Left lobe of liver (tissue), 2 donors: Measurements from ENCODE around the gene CEMIP. TPM values are rescaled to one million over a fixed set of nuclear protein-coding genes. Genes with fewer than 3 reads are reported as not detected.

Experiments
- ATAC-seq: fragments of 200-7000 bp; cut with Tn5 transposase; one replicate; pipeline ENCODE4 v1.9.1; 2020; ENCODE audit warnings: mild to moderate bottlenecking, moderate library complexity
- DNase-seq: peaks from one replicate; pipeline ENCODE4 v3.0.0-alpha.2; 2020; ENCODE audit warnings: low spot score
- total RNA-seq: library from RNA; stranded (reverse); gene quantifications from one replicate; pipeline ENCODE4 v1.2.1, GENCODE V29; 2021
- donor health status: DM: no; HTN: no; CAD: no; lungs with moderate emphysema.
- donor health status: DM: no; HTN: yes; CAD: no.

The CEMIP gene
- total RNA-seq, 1 donor from 2014 or later, result 0.50 TPM

DNA sequence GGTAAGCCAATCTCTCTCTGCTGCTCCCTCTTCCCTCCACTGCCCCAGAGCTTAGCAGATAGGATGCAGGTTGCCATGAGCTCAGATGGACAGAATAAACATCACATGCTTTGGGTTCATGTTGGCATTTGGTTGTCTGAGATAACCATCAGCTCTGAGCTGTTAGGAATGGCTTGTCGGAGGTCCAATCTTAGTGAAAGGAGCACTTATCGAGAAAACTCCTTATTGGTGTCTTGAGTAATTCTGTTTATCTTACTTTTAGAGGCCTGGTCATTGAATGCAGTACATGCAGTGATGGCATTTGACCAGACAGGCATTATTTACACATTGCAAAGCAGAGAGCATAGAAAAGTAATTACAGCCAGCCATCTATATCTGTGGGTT is 99.7 kb downstream of the CEMIP start:
- DNase-seq, result no peak
- ATAC-seq, result no peak

DNA sequence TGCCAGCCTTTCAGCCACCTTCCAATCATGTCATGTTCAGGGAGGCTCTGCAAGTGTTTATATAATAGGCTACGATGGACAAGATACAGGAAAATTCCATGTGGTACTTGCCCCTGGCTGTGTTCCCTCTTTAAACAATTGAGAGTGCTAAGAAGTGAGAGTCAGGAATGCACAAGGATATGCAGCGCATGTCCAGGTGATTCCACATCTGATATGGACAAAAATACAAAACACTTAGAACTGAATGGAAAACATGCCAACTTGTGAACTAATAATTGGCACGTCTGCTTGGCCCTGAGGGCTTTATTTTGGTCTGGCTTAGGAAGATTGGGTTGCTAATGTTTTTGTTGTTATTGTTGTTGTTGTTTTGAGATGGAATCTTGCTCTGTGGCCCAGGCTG is 100.9 kb downstream of the CEMIP start:
- no peak for ATAC-seq

DNA sequence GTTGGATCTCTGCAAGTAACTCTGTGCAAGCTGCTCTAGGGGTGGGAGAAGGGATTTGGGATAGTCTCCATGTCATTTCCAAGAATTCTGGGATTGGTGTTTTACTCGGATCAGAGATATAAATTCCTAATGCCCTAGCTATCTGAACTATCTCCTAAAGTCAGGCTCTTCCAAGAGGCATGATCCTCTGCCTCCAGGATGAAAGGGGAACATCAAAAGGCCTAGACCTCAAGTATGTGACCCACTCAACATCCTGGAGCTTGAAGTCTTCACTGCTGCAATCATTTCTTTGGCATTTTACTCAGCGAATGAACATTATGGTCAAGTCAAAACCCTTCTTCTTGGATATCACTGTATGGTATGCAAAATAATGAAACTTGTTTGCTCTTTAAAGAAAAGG is 104.5 kb downstream of the CEMIP start:
- DNase-seq (no peak), ATAC-seq (no peak)

More for the DNA sequence above, 100.9 kb downstream of the CEMIP start:
- no peak for DNase-seq

DNA sequence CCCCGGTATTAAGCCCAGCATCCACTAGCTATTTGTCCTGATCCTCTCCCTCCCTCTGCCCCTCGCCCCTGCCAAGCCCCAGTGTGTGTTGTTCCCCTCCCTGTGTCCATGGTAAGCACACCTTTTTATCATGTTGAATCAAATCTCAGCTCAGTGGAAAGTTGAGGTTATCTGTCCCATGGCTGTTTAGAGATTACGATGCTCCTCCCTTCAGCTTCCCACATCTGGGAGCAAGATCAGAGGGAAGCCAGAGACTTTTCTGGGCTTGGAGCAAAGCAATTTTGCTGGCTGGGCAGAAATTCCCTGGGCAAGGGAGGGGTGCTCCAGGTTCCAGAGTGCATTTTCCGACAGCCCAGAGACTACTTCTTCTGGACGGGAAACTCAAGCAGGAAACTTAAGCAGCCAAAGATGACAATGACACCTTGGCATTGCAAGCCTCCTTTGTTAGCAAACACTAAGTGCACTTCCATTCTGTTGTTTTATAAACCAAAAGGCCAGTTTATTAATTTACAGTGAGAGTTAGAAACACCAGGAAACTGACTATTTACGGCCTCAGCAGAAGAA is 105.9 kb downstream of the CEMIP start:
- DNase-seq (no peak), ATAC-seq (no peak)

DNA sequence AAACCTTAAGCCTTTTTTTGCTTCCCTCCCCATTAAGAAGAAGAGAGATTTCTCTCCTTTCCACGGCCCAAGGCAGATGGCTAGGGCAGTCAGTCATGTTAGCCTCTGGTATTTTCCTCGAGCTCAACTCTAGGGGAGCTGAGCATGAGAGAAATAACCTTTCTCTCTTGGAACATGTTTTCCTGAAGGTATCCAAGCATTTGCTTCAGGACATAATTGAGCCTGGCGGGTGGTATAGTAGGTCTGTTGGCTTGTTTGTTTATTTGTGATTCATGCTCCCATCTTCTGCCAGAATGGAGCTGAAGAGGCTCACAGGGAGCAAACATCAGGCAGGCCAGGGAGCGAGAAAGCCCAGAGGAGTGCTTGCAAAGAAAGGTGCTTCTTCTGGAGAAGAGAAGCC is 108.0 kb downstream of the CEMIP start:
- no peak for ATAC-seq
- DNase-seq, result no peak

DNA sequence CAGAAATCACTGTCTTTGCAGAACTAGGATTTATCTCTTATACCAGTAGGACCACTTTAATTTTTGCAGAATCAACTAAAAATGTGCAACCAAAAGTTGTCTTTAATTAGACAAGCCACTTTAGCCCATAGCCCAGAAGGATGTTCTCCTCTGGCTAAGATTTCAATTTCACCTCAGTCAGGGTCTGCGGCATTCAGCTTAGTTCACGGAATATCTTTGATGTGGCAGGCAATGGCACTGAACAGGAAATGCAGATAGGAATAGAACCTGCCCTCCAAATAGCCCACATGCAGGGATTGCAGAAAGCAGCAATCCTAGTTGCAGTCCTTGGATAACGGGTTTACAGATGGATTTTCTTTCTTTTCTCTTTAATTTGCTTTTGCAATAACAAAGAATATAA is 109.7 kb downstream of the CEMIP start:
- ATAC-seq, result no peak
- DNase-seq, result no peak

DNA sequence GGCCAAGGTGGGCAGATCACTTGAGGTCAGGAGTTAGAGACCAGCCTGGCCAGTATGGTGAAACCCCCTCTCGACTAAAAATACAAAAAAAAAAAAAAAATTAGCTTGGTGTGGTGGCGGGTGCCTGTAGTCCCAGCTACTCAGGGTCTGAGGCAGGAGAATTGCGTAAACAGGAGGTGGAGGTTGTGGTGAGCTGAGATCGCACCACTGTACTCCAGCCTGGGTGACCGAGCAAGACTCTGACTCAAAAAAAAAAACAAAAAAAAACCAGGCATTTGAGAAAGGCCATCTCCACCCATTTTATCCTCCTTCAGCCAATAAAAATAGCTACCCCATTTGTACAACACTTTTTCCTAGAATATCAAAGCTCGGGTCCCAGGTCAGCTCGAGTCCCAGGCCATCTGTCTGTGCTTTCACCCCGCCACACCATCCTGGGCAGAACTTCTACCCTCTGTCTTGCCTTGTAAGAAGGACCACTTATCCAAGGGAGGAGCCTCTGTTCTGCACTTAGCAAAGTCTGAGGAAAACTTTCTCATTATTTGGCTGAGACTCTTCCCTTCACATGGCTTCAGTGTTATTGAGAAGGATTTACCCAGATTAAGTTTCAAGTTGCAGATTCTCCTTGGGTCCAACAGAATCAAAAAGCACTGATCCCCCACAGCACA is 111.3 kb downstream of the CEMIP start:
- DNase-seq, result no peak
- ATAC-seq, result no peak

DNA sequence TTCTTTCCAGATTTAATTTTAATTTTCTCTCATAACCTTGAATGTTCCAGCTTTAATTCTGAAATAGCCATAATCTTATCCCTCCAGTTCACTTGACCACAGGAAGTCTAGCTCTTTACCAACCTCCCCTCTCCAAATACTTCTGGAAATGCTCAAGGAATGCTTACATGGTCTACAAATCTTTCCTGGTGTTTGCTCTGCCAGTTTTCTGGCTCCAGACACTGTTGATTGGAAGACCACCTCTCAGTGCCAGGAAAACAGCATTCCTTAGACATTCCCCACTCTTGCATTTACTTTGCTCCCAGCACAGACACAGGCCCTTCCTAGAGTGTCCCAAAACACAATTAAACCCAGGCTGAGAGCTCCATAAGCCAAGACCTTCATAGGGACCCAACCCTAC is 111.8 kb downstream of the CEMIP start:
- ATAC-seq, result no peak
- no peak for DNase-seq

DNA sequence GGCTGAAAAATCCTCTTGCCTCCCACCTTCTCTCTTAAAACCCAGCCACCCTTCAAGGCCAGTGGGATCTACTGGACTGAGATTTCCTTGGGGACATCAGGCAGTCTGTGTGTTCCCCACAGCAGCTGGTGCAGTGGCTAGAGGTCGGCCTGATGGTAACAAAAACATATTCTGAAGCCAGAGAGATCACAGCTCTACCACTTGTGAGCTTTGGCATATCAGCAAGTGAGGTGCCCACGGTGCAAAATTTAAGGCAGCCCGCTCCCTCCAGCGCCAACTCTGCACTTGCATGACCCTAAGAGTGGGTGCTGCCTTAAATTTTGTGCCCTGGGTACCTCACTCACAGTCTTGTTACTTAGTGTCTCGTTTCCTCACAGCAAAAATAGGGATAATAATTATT is 113.2 kb downstream of the CEMIP start:
- no peak for ATAC-seq
- no peak for DNase-seq

DNA sequence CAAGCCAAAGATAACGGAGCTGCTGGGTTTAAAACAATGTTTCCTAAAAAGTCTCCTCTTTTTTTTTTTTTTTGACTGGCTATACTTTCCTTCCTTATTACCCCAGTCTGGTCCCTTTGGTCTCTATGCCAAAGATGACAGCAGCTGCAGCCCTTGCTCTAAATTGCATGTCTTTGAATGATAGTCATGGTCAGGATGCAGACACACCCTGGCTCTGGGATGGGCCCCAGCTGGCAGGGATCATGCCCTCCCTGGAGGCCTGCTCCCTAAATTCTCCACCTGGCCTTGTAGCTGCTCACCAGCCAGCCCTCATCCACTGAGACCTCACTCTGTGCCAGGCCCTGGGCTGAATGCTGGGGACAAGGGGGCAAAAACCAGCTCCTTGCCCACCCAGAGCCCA is 114.6 kb downstream of the CEMIP start:
- DNase-seq (no peak), ATAC-seq (no peak)

DNA sequence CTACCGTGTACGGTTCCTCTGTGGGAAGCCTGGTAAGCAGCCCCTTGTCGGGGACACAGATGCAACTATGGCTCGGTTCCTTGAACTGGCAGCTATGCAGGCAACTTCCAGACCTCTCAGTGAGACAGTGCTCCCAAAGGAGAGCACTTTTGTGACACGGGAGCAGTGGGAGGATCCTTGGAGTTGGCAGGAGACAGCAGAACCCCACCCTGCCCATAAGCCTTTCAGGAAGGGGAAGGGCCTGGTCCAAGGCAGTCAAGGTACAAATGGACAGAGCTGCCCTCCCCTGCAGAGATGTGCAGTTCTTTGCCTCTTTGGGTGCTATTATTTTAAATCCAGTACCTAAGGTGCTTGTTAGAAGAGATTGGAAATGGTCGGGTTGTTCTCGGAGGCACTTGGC is 115.9 kb downstream of the CEMIP start:
- no peak for ATAC-seq
- no peak for DNase-seq

DNA sequence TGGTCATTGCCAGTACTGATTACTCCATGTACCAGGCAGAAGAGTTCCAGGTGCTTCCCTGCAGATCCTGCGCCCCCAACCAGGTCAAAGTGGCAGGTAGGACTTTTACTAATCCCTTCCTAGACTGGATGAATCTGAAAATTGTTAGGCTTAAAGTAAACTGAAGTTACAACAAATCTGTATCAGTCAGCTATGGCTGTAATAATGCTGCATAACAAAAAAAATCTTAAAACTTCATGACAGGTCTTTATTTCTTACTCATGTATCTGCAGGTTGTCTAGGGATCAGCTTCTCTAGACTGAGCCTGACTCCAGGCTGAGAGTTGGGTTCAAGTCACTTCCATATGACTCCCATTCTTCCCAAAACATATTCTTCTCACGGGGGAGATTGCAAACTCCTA is 116.8 kb downstream of the CEMIP start:
- ATAC-seq, result no peak
- DNase-seq, result no peak

DNA sequence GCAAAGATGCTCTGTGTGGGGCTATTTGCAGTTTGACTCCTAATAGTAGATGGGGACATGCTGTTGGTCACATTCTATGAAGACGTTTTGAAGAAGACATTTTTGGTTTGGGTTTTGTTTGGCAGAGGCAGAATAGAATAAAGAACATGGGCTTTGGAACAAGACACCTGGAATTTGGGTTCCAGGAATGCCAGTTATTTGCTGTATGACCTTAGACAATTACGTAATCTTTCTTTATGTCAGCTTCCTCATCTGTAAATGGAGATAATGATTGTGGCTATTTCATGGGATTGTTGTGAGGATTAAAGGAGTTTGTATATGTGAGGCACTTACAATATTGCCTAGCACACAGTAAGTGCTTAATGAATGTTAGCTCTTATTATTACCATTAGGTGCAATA is 118.9 kb downstream of the CEMIP start:
- ATAC-seq (no peak), DNase-seq (no peak)

DNA sequence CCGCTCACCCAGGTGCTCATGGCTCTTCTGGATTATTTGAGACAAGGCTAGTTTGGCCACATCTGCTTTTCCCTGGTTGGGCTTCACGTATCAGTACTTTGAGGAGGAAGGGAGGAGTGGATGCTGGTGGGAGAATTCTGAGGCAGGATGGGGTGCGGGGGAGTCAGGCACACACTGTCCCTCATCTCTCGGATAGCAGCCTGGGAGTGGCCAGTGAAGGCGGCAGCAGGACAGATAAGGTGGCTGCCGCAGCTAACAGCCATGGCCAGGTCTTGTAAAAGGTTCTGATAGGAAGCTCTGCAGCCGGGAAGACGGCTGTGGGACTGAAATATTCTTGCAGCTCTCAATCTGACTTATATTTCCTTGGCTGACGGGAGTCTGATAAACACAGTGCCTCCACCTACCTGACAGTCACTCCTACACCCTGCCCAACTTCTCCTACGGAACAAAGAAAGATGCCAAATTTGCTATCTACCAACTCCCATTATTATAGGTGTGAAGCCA is 123.2 kb downstream of the CEMIP start:
- ATAC-seq (peak; percentile 28), DNase-seq (no peak)

DNA sequence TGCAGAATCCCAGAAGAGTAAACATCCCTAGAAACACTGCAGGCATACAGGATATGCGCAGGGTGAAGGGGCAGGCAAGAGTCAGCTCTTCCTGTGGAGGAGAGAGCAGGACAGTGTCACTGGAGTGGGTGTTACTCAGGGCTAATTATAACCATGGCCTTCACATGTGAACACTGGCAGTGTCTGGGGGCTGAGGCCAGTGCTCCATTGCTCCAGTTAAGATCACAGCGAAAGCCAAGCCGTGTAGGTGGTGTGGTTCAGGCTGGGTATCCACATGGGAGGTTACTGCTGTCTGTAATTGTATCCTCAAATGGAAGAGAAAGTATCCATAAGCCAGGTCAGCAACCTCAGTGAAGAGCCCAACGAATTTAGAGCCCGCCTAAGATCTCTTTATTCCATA is 125.8 kb downstream of the CEMIP start:
- ATAC-seq, result peak; percentile 76
- no peak for DNase-seq

DNA sequence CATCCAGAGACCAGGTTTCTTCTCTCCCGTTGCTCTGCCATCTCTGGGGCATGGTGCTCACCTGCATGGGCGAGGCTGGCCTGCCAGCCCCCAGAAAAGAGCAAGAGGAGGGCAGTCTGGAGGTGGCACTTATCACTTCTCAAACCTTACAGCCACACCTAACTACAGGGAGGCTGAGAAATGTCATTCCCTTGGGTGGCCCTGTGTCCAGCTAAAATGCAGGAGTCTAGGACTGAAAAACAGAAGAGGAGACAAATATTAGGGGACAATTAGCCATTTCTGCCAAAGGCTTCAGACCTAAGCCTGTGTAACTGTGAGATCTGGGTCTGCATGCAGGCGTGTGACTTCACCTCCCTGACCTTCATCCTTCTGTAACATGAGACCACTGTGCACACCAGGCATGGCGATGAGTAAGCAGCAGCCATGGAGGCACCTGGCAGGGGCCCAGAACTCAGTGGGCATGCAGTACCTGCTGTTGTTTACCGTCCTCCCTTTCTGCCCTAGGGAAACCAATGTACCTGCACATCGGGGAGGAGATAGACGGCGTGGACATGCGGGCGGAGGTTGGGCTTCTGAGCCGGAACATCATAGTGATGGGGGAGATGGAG is 127.1 kb downstream of the CEMIP start:
- DNase-seq, result no peak
- ATAC-seq, result no peak

DNA sequence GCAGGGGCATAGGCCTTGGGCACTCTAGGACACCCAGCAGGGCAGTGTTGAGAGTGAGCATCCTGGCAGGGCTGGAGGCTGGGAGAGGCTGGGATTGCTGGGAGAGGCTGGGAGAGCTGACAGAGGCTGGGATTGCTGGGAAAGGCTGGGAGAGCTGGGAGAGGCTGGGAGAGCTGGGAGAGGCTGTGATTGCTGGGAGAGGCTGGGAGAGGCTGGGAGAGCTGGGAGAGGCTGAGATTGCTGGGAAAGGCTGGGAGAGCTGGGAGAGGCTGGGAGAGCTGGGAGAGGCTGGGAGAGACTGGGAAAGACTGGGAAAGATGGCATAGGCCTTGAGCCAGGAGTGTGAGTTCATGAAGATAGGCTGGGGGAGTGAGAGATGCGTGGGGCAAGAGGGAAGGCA is 132.7 kb downstream of the CEMIP start:
- ATAC-seq (no peak), DNase-seq (no peak)

DNA sequence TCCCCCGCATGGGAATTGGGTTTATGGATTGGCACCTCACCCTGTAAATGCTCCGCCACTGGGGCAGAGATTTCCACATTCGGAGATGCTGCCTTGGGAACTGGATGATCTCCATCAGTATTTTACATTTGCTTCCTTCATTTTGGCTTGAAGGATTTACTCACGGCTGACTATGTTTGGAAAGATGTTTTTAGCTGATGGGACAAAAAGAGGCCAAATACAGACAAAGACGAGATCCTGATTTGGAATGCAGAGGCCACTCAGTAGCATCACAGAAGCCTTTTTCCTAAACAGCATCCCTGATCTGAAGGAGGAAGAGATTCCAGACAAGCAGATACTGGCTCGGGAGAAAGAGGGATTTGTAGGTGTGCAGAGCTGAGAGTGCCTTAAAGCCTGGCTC is 133.5 kb downstream of the CEMIP start:
- DNase-seq (no peak), ATAC-seq (no peak)

DNA sequence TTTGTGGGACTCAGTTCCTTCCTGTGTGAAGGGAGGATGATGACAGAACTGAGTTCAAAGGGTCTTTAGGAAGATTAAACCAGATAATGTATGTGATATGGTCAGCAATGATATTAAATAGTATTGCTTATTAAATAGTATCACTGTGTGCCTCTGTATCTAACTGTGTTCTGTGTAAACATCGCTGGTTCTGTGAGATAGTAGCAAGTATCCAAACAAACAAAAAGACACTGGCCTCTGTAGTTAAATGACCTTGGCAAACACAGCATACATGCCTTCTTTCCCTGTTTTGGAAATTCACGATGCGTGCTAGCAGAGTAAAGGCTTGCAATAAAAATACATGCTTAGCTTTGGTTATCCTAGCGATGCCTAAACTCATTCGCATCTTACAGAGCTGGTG is 134.4 kb downstream of the CEMIP start:
- DNase-seq (no peak), ATAC-seq (no peak)

DNA sequence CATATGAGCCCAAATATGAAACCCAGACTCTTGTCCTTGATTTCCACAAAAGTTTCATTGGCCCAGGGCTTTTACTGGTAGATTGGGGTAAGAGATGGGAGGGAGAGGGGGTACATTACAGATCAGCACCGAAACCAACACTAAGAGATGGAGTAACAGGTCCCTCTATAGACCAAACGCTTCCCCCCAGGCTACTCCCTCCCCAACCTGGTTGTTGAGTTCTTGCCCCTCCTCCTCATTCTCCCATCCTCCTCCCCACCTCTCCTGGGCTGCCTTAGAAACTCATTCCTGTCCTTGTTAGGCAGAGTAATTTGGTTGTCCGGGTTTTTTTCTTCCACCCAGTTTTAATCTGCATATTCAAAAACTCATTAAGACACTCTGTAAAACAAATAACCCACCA is 136.3 kb downstream of the CEMIP start:
- no peak for ATAC-seq
- no peak for DNase-seq

DNA sequence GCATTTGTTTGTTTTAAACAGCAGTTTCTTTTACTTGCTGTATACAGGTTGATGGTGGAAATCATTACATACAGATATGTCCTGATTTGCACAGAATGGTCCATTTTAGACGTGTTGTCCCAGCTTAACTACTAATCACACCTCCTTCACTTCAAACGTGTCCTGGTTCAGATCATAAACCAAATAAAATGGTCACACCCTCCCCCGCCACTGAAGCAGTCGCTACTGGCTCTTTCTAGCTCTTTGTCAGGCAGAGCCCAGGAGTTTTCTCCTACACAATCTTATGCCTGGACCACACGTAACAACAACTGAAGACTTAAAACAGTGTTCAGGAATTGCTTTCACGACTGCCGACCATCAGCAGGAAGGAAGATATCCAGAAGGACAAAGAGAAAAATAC is 136.9 kb downstream of the CEMIP start:
- ATAC-seq, result no peak
- no peak for DNase-seq

DNA sequence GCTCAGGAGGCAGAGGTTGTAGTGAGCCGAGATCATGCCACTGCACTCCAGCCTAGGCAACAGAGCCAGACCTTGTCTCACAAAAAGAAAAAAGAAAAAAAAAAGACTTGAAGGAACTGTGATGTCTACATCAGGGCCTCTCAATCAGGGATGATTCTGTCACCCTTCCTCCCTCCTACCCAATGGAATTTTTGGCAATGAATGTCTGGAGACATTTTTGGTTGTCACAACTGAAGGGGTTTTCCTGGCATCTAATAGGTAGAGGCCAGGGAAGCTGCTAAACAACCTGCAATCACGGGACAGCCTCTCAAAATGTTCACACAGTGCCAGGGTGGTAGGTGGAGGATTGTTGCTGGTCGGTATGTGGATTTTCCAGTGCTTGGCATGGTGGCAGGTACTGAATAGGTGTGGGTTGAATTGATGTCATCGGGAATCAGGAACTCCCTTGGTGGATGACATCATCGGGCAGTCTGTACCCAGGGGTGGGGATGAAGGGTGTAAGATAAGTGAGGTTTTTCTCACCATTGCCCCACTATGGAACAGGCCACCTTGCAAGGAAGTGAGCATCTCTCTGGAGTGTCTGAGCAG is 139.1 kb downstream of the CEMIP start:
- DNase-seq (no peak), ATAC-seq (no peak)
